ENCODE measurements around the gene KLHL35. TPM values are rescaled to one million over a fixed set of nuclear protein-coding genes. Genes with fewer than 3 reads are reported as not detected.

Gene KLHL35
- total RNA-seq, 1 donor from 2014 or later: not detected

DNA sequence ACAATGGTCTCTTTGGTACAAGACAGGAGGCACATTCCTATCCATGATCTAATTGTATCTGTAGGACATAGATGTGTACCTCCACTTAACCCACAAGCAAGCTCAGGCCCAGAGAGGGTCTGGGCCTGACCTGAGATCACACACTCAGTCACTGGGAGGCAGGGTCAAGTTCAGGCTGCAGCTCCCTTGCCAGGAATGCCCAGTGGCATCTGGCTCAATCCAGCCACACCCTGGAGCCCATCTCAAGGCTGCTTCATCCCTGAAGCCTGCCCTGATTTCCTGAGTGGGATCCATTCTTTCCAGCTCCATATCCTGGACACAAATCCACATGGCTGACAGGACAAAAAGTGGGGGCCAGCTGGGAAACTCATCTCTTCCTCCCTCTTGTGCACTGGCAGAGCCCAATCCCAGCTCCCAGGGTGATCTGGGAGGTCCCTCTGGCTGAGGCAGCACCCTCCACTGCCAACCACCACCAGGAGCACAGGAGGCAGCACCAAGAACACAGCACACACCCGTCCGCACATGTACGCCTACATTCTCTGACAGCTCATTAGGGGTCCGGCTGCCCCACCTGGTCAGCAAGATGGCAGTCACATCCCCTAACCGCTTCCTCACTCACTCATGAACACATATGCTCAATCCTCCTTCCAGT, 39.2 kb upstream of the KLHL35 start:
- H3K27me3 ChIP-seq: no peaks in the 10 kb centered on the region
- peaks cover 39% of the 10 kb centered on the region for H3K4me1 ChIP-seq
- intact Hi-C loops (cut with DNase I): no loop called here
- TF ChIP-seq POLR2A (IDR thresholded peaks at IDR 0.05) (no peak), POLR2AphosphoS5 (IDR thresholded peaks at IDR 0.05; ENCODE audit: insufficient read depth in 1 of 2, low read depth in 1 of 2) (no peak)
- TF ChIP-seq, protein P1, sequence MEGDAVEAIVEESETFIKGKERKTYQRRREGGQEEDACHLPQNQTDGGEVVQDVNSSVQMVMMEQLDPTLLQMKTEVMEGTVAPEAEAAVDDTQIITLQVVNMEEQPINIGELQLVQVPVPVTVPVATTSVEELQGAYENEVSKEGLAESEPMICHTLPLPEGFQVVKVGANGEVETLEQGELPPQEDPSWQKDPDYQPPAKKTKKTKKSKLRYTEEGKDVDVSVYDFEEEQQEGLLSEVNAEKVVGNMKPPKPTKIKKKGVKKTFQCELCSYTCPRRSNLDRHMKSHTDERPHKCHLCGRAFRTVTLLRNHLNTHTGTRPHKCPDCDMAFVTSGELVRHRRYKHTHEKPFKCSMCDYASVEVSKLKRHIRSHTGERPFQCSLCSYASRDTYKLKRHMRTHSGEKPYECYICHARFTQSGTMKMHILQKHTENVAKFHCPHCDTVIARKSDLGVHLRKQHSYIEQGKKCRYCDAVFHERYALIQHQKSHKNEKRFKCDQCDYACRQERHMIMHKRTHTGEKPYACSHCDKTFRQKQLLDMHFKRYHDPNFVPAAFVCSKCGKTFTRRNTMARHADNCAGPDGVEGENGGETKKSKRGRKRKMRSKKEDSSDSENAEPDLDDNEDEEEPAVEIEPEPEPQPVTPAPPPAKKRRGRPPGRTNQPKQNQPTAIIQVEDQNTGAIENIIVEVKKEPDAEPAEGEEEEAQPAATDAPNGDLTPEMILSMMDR (IDR thresholded peaks at IDR 0.05): no peak
- H3K36me3 ChIP-seq: no peaks in the 10 kb centered on the region
- no peak overlapping the region for H3K27ac ChIP-seq
- H3K9me3 ChIP-seq: no peaks in the 10 kb centered on the region
- no peak for DNase-seq (ENCODE audit: extremely low spot score in 2 of 2)
- H3K4me3 ChIP-seq: no peak overlapping the region

DNA sequence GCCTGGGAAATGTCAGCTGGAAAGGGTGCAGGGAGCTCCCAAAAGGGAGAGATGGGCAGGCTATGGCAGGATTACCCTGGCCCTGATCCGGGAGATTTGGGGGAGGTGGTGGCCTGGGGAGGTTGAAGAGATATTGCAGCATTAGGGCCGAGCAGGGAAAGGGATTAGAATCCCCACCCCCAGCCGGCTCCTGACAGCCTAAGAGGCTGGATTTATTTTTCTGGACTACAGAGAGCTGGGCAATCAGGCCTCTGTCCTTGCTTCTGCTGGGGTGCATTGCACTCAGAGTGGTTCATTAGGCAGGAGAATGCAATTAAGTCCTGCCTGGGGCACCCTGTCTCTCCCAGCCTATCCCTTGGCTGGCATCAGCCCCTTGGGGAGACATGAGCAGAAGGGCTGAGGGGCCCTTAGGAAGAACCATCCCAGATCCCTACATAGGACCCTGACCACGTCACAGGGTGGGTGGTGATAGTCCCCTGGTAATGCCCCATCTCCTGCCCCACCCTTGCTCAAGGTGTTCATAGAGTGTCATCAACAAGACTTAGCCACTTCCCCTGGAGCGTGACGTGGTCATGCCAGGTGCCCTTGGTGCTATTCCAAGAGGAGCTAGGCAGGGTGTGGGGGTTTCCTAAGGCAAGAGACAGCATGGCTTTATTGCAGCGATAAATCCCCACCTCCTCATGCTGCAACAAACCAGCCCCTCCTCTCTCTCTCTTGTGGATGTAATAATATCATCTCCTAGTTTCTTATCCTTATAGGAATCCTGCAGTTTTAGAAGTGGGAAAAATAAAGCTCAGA, 38.4 kb upstream of the KLHL35 start:
- DNase-seq (ENCODE audit: extremely low spot score in 2 of 2): no peak
- TF ChIP-seq POLR2AphosphoS5 (IDR thresholded peaks at IDR 0.05; ENCODE audit: insufficient read depth in 1 of 2, low read depth in 1 of 2) (no peak), POLR2A (IDR thresholded peaks at IDR 0.05) (no peak)
- TF ChIP-seq, protein P1 (IDR thresholded peaks at IDR 0.05): no peak
- intact Hi-C loops (cut with DNase I): no loop called here
- no peak overlapping the region for H3K27ac ChIP-seq
- H3K36me3 ChIP-seq: no peaks in the 10 kb centered on the region
- no peaks in the 10 kb centered on the region for H3K27me3 ChIP-seq
- no peaks in the 10 kb centered on the region for H3K9me3 ChIP-seq
- peaks cover 38% of the 10 kb centered on the region for H3K4me1 ChIP-seq
- no peak overlapping the region for H3K4me3 ChIP-seq

DNA sequence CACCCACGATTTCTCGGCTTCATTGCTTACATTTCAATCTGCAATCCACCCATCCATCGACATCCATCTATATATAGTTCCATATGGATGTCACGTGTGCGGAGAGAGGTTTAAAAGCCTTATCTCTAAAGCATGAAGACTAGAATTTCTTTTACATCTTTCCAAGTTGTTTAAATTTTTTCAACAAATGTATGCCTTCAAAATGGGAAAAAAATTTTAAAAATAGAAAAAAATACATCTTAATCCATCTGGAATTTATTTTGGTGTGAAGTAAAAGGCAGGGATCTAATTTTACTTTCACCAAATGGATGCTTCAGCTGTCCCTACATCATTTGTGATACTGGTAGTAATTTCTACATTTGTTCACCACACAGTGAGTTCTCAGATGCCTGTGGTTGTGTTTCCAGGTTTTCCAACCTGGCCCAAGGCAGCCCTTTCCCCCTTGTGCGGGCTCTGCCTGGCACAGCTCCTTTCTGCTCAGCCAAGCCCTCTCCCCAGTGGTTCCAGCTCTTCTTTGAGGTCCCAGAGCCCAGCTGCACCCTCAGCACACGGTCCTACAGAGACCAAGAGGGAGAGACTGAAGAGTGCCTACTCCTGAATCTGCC, 37.6 kb upstream of the KLHL35 start:
- Histone ChIP-seq H3K4me1 (peaks cover 37% of the 10 kb centered on the region), H3K4me3 (no peak overlapping the region), H3K36me3 (no peaks in the 10 kb centered on the region), H3K9me3 (no peaks in the 10 kb centered on the region), H3K27me3 (no peaks in the 10 kb centered on the region), H3K27ac (no peak overlapping the region)
- DNase-seq (ENCODE audit: extremely low spot score in 2 of 2): no peak
- TF ChIP-seq, protein P1 (IDR thresholded peaks at IDR 0.05): no peak
- TF ChIP-seq POLR2A (IDR thresholded peaks at IDR 0.05) (no peak), POLR2AphosphoS5 (IDR thresholded peaks at IDR 0.05; ENCODE audit: insufficient read depth in 1 of 2, low read depth in 1 of 2) (no peak)
- intact Hi-C loops (cut with DNase I): no loop called here

DNA sequence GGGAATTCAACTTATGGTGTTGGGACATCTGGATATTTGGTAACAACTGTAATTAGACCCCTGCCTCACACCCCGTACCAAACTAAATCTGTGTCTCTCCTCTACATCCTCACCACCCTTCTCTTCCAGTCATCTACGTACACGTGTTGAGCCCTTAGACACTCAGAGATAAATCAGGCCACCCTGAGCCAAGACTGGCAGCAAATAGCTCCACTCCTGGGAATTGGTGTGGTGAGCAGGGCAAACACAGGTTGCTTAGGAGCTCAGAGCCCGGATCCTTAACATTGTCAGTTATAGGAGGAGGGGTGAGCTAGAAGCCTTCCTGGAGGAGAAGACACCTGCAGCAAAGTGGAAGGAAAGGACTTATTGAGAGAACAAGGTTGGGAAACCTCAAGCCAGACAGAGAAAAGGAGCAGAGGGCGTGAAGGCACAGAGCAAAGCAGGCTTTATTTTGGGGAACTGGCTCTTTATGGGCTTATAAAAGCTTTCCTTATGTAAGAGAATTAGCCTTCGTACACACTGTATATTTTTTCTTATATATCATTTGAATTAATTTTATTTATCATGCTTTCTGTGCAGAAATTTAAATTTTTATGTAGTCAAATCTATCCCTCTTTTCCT, 36.9 kb upstream of the KLHL35 start:
- Histone ChIP-seq H3K9me3 (no peaks in the 10 kb centered on the region), H3K4me3 (no peak overlapping the region), H3K36me3 (no peaks in the 10 kb centered on the region), H3K4me1 (peaks cover 32% of the 10 kb centered on the region), H3K27me3 (no peaks in the 10 kb centered on the region), H3K27ac (no peak overlapping the region)
- no peak for TF ChIP-seq POLR2AphosphoS5 (IDR thresholded peaks at IDR 0.05; ENCODE audit: insufficient read depth in 1 of 2, low read depth in 1 of 2)
- no peak for TF ChIP-seq POLR2A (IDR thresholded peaks at IDR 0.05)
- TF ChIP-seq, protein P1 (IDR thresholded peaks at IDR 0.05): no peak
- intact Hi-C loops (cut with DNase I): no loop called here
- DNase-seq (ENCODE audit: extremely low spot score in 2 of 2): no peak

Measured in vagina (tissue), 2 donors.